GM21515 (cell line): ENCODE data around the gene BMI1.
A peak's percentile ranks its signal among the peaks of the same experiment; 100 is the strongest.
"Not testable (repeated sequence)": the region's sequence is repeated elsewhere in the genome, so short reads cannot be mapped to it uniquely, and the experiment has no call there.

Source experiments
- ATAC-seq: cut with Tn5 transposase; IDR thresholded peaks from one replicate; pipeline ENCODE4 v1.9.1; 2021; ENCODE audit not compliant: unreplicated experiment

Gene BMI1

GRCh38 chr10:22338931-22339330, 18.0 kb downstream of the BMI1 start:
- no peak for ATAC-seq

- ATAC-seq, result peak; percentile 1
Observed at GRCh38 chr10:22339761-22340328, 18.9 kb downstream of the BMI1 start.

GRCh38 chr10:22340329-22341189, 19.7 kb downstream of the BMI1 start:
- ATAC-seq, result peak; percentile 38

DNA sequence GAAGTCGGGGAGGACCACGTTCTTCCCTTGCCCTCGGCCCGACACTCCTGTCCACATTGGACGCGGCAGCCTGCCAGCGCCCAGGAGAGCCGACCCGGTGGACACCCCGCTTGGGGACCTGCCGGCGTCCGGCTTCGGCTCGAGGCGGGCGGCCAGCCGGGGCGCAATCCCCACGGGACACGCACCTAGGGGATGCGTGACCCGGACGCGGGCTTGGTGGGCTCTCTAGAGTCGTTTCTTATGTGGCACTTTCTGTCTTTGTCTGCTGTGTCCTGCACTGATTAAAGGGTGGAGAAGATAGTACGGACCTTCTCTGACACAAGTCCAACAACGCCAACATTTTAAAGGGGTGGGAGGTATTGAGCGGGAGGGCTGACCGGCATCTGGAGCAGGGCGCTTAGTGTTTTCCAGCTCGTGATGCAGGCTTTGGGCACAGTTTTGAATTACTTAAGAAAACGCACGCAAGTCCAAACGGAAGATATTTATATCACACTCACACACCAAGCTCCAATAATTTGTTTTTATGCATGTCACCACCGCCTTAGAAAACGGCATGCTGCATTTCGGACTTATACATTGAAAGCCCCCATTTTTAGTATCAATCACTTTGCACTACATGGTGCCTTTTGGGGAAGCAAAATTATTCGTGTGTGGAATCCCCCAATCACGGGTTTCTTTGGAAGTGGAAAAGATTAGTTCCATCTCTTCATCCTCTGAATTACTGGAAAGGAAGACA, 20.5 kb downstream of the BMI1 start:
- peak; percentile 14 for ATAC-seq

DNA sequence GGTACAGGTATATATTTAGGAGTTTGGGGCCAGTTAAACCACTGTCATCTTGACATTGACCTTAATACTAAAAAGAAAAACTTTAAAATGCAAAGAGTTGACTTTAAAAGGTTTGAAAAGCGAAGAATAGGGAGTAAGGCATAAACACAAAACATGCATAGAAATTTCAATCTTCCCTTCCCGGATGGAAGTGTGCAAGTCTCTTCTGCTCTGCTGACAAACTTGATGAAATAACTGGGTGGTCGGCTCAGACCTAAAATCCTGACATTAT, 21.0 kb downstream of the BMI1 start:
- ATAC-seq, result no peak

- no peak for ATAC-seq
Observed at GRCh38 chr10:22342421-22342820, 21.5 kb downstream of the BMI1 start.

DNA sequence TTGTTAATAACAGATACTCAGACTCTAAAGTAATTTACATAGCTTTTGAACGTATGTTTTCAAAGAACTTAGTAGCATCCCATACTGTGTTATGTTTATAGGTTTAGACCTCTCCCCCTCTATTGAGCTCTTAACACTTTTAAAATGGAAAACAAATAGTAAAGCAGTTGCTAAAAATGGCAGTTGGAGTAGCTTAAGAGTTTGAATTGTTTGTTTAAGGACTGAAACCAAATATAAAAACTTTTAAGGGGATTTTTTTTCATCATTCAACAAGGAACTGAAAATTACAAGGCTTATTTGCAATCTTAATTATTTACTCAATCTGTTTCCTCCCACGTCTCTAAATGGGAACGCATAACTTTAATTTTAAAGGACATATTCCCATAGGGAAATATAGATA, 22.8 kb downstream of the BMI1 start:
- ATAC-seq, result no peak

GRCh38 chr10:22344249-22344648, 23.4 kb downstream of the BMI1 start:
- ATAC-seq, result no peak

DNA sequence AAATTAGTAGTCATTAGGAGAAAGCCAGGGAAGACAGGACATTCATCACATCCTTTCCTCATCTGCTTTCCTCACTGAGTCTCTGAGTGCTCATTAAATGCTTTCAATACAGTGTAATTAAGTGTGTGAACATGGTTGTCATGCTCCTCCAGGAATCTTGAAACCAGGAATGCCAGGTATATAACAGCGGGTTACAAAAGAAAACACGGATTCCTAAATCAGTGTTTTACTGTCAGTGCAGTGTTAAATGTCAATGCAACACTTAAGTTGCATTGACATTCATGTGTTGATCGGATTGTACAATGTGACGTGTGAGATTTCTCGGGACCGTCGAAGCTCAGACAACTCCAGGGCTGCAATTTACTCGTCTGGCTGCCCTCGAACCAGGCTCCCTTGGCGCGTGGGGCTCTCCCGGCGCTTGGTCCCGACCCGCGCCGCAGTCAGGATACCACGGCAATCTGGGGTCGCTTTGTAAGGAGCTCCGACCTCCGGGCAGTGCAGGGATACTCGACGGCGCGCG, 23.9 kb downstream of the BMI1 start:
- no peak for ATAC-seq

GRCh38 chr10:22345301-22346095, 24.6 kb downstream of the BMI1 start, which contains the start of gene SPAG6:
Gene SPAG6, plus strand, starts transcription at chr10:22345496. Its CDS starts 116 bp downstream, at chr10:22345612.
- no peak for ATAC-seq

DNA sequence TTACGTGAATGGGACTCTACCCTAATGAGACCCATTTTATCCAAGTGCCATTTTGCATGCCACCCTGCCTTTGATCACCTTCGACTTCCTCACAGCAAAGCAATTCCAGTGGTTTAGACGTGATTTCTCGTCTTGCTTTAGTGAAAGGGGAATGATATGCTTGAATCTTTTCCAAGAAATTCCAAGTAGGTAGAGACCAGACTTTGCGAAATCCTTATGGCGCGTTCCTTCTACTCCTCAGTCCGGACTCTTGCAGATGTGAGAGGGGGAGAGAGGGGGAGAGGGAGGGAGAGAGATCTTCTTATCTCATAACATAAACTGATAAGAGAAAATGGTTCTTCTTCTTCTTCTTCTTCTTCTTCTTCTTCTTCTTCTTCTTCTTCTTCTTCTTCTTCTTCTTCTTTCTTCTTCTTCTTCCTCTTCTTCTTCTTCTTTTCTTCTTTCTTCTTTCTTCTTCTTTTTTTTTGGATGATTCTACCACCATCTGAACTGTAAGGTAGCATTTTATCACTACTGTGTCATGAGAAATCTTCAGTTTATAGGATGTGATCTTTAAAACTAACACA, 25.3 kb downstream of the BMI1 start:
- ATAC-seq, result no peak

GRCh38 chr10:22349755-22350154, 28.9 kb downstream of the BMI1 start:
- ATAC-seq, result no peak

DNA sequence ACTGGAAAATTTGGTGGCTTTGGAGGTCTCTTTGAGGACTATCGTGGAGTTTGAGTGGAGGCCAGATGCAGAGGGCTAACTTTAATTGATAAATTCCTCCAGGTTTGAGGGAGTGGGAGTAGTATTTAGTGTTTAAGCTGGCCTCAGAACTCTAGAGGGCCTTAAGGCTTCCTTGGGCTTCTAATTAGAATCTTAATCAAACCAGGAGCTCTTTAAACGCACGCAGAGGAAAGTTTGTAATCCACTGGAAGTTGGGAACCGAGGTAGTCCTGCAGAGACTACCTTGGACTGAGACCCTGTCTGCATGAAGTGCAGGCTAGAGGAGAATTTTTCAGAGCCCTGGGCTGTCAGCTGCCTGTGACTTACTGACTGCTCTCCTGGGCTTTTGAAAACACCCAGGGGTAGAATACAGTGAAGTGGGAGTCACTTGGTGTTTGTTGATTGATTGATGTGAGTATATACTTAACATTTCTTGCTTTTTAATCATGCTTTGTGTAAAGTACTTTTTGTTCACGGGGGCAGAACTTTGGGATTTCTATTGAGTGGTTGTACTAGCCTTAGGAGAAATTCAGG, 30.3 kb downstream of the BMI1 start:
- no peak for ATAC-seq

DNA sequence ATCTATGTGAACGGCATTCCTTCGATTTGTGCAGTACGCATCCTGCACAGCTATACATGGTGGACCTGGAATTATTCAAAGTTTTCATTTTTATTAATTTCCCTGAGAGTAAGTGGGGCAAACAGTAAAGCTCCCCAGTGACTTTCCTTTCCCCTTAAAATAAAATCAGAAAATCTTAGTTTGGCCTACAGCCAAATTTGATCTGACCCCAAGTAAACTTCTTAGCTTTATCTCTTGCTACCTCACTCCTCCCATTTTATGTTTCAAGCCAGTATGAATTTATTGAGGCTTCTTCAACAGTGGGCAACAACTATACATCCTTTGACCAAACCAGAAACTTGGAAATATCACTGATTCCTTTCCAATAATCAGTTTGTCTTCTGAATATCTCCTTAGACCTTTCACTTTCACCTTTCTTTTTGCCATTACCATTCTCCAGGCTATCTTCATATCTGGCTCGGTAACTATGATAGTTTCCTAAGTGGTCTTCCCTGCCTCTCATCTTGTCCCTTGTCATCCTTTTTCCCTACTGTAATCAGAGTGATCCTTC, 35.5 kb downstream of the BMI1 start:
- ATAC-seq, result no peak

GRCh38 chr10:22357770-22358169, 36.9 kb downstream of the BMI1 start:
- ATAC-seq, result not testable (repeated sequence)

GRCh38 chr10:22363305-22363704, 42.4 kb downstream of the BMI1 start:
- no peak for ATAC-seq

DNA sequence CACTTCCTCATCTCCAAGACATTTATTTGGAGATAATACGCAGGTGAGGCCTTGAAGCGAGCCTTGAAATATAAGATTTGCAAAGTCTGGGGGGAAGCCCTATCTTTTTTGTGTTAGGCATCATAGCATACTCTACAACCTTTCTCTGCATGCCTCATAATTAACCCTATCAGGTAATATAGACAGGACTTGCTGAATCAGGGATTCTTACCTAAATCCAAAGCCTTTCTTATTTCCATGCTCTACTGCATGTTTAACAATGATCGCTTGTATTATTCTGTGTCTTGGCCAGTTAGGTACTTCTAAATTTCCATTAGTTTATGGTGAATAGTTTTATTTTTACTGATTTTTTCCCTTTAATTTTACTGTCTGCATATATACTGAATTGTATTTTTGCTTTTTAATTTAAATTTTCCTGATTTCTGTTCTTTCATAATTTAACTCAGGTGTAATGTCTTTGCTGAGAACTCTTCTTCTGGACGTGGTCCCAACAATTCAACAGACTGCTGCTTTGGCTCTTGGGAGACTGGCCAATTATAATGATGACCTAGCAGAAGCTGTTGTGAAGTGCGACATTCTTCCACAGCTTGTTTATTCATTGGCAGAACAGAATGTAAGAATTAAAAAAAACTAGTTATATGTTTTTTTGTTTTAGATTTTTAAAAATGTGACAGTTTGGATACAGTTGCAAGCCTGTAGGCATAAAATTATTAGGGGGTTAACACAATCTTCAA, 43.7 kb downstream of the BMI1 start:
- ATAC-seq, result no peak

- peak; percentile 53 for ATAC-seq
Observed at GRCh38 chr10:22365233-22365632, 44.3 kb downstream of the BMI1 start.

GRCh38 chr10:22365644-22366434, 44.9 kb downstream of the BMI1 start:
- ATAC-seq, result no peak
